HepG2 (cell line): ENCODE measurements around the gene CDKN1A. TPM values are rescaled to one million over a fixed set of nuclear protein-coding genes. Genes with fewer than 3 reads are reported as not detected.
A peak's percentile ranks its signal among the peaks of the same experiment; 100 is the strongest.

Experiments used
- BRD4 ChIP-seq: sonication (generic); formaldehyde crosslinking; IDR thresholded peaks from 2 replicates; pipeline ENCODE4 v1.4.0; 2020; ENCODE audit warnings: missing genetic modification reagents
- DRAP1 ChIP-seq: IDR thresholded peaks from 2 replicates; pipeline ENCODE4 v1.6.1; 2016; ENCODE audit warnings: missing genetic modification reagents, missing compliant biosample characterization
- MAF1 ChIP-seq: sonication (generic); formaldehyde crosslinking; IDR thresholded peaks from 2 replicates; pipeline ENCODE4 v1.5.0; 2020; ENCODE audit warnings: missing genetic modification reagents, borderline replicate concordance
- MIXL1 ChIP-seq: IDR thresholded peaks from 2 replicates; pipeline ENCODE4 v1.6.1; 2016
- PHB2 ChIP-seq: fragments of 450-650 bp; IDR thresholded peaks from 2 replicates; pipeline ENCODE4 v1.6.1; 2018; ENCODE audit not compliant: partially characterized antibody
- TARDBP ChIP-seq: sonication (generic); formaldehyde crosslinking; IDR thresholded peaks from 2 replicates; pipeline ENCODE4 v1.8.0; 2022; ENCODE audit warnings: mild to moderate bottlenecking, missing genetic modification reagents
- TEF ChIP-seq: sonication (generic); formaldehyde crosslinking; IDR thresholded peaks from 2 replicates; pipeline ENCODE4 v1.5.0; 2020; ENCODE audit warnings: missing genetic modification reagents
- ZBTB10 ChIP-seq: sonication (generic); formaldehyde crosslinking; IDR thresholded peaks from 2 replicates; pipeline ENCODE4 v1.4.0; 2020; ENCODE audit warnings: missing genetic modification reagents, borderline replicate concordance
- ZBTB46 ChIP-seq: sonication (generic); formaldehyde crosslinking; IDR thresholded peaks from 2 replicates; pipeline ENCODE4 v1.4.0; 2020; ENCODE audit warnings: mild to moderate bottlenecking, missing genetic modification reagents, borderline replicate concordance
- ZNF367 ChIP-seq: sonication (generic); formaldehyde crosslinking; IDR thresholded peaks from 2 replicates; pipeline ENCODE4 v1.4.0; 2020; ENCODE audit warnings: missing genetic modification reagents, borderline replicate concordance
- ZNF572 ChIP-seq: sonication (generic); formaldehyde crosslinking; IDR thresholded peaks from 2 replicates; pipeline ENCODE4 v1.5.1; 2020; ENCODE audit warnings: mild to moderate bottlenecking, missing genetic modification reagents
- ZNF749 ChIP-seq: sonication (generic); formaldehyde crosslinking; IDR thresholded peaks from 2 replicates; pipeline ENCODE4 v1.8.0; 2022; ENCODE audit warnings: mild to moderate bottlenecking, missing genetic modification reagents, moderate library complexity, borderline replicate concordance
- polyA plus RNA-seq, 8 experiments: library from polyadenylated mRNA; depleted of rRNA in 3 of 8; stranded (reverse) in 7 of 8; unstranded in 1 of 8; fragments of >200 nt; fragmentation: Illumina TruSeq in 4 of 8; extraction: Trizol in 4 of 8; gene quantifications; 2 replicates each; pipeline versions ENCODE4 v1.2.1 to v1.2.3, GENCODE V29; 2011 to 2016; ENCODE audit warnings: low read depth in 4 of 8, missing spikeins in 1 of 8, mixed read lengths in 1 of 8; ENCODE audit not compliant: insufficient read depth in 1 of 8
- total RNA-seq, 5 experiments: library from RNA; depleted of rRNA; stranded (reverse); fragments of >200 nt; fragmentation: Illumina TruSeq; extraction: Trizol; gene quantifications; 2 replicates each; pipeline ENCODE4 v1.2.3, GENCODE V29; 2016; ENCODE audit warnings: low read depth in 1 of 5
- TF ChIP-seq, protein P1 (sequence below): sonication (generic); formaldehyde crosslinking; IDR thresholded peaks from 2 replicates; pipeline ENCODE4 v1.8.0; 2022; ENCODE audit warnings: missing genetic modification reagents, mild to moderate bottlenecking, moderate library complexity, borderline replicate concordance
- TF ChIP-seq, protein P2 (sequence below): sonication (generic); formaldehyde crosslinking; IDR thresholded peaks from 2 replicates; pipeline ENCODE4 v1.8.0; 2022; ENCODE audit warnings: mild to moderate bottlenecking, missing genetic modification reagents
- TF ChIP-seq, protein P3 (sequence below): sonication (generic); formaldehyde crosslinking; IDR thresholded peaks from 2 replicates; pipeline ENCODE4; 2020; ENCODE audit warnings: missing genetic modification reagents, mild to moderate bottlenecking, borderline replicate concordance

CDKN1A gene
- total and polyA plus RNA-seq, 2 of the 13 experiments (the other 11 are each of a cell fraction or from before 2014, with no cell fraction given): 60.7 to 92.1 TPM

DNA sequence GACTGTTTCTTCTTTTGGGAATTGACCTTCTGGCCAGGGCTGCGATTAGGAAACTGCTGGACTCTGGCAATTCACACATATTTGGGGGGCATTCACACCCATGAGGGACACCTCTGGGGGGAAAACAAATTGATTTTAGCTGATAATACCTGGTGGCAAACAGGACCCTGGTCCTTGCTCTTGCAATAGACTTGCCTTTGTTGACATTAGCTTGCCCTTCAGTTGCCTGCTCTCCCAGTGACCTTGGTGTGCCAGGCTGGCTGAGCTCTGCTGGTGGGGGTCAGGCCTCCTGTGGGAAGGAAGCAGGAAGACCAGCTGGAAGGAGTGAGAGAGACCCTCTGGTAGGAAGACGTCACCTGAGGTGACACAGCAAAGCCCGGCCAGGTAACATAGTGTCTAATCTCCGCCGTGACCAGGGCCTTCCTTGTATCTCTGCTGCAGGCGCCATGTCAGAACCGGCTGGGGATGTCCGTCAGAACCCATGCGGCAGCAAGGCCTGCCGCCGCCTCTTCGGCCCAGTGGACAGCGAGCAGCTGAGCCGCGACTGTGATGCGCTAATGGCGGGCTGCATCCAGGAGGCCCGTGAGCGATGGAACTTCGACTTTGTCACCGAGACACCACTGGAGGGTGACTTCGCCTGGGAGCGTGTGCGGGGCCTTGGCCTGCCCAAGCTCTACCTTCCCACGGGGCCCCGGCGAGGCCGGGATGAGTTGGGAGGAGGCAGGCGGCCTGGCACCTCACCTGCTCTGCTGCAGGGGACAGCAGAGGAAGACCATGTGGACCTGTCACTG is 5.3 kb downstream of the CDKN1A start (continued):
- TF ChIP-seq, protein P1, sequence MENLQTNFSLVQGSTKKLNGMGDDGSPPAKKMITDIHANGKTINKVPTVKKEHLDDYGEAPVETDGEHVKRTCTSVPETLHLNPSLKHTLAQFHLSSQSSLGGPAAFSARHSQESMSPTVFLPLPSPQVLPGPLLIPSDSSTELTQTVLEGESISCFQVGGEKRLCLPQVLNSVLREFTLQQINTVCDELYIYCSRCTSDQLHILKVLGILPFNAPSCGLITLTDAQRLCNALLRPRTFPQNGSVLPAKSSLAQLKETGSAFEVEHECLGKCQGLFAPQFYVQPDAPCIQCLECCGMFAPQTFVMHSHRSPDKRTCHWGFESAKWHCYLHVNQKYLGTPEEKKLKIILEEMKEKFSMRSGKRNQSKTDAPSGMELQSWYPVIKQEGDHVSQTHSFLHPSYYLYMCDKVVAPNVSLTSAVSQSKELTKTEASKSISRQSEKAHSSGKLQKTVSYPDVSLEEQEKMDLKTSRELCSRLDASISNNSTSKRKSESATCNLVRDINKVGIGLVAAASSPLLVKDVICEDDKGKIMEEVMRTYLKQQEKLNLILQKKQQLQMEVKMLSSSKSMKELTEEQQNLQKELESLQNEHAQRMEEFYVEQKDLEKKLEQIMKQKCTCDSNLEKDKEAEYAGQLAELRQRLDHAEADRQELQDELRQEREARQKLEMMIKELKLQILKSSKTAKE: peak; percentile 82
- TF ChIP-seq, protein P2, sequence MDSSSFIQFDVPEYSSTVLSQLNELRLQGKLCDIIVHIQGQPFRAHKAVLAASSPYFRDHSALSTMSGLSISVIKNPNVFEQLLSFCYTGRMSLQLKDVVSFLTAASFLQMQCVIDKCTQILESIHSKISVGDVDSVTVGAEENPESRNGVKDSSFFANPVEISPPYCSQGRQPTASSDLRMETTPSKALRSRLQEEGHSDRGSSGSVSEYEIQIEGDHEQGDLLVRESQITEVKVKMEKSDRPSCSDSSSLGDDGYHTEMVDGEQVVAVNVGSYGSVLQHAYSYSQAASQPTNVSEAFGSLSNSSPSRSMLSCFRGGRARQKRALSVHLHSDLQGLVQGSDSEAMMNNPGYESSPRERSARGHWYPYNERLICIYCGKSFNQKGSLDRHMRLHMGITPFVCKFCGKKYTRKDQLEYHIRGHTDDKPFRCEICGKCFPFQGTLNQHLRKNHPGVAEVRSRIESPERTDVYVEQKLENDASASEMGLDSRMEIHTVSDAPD (CRISPR knock-in tag): peak; percentile 99
- TF ChIP-seq ZNF749 (CRISPR knock-in tag) (peak; percentile 90; the same call in 1 of the 2 replicates), PHB2 (no peak), ZBTB10 (CRISPR knock-in tag) (0 out of 2 replicates have a peak, but pooled peaks have one; percentile 41), MAF1 (0 out of 2 replicates have a peak, but pooled peaks have one; percentile 43), TARDBP (CRISPR knock-in tag) (peak; percentile 96), TEF (no peak), MIXL1 (CRISPR knock-in tag) (peak; percentile 77), ZBTB46 (CRISPR knock-in tag) (no peak; the same call in 1 of the 2 replicates), BRD4 (CRISPR knock-in tag) (no peak), ZNF572 (CRISPR knock-in tag) (peak; percentile 95; the same call in 1 of the 2 replicates), ZNF367 (CRISPR knock-in tag) (no peak), DRAP1 (no peak)
- TF ChIP-seq, protein P3, sequence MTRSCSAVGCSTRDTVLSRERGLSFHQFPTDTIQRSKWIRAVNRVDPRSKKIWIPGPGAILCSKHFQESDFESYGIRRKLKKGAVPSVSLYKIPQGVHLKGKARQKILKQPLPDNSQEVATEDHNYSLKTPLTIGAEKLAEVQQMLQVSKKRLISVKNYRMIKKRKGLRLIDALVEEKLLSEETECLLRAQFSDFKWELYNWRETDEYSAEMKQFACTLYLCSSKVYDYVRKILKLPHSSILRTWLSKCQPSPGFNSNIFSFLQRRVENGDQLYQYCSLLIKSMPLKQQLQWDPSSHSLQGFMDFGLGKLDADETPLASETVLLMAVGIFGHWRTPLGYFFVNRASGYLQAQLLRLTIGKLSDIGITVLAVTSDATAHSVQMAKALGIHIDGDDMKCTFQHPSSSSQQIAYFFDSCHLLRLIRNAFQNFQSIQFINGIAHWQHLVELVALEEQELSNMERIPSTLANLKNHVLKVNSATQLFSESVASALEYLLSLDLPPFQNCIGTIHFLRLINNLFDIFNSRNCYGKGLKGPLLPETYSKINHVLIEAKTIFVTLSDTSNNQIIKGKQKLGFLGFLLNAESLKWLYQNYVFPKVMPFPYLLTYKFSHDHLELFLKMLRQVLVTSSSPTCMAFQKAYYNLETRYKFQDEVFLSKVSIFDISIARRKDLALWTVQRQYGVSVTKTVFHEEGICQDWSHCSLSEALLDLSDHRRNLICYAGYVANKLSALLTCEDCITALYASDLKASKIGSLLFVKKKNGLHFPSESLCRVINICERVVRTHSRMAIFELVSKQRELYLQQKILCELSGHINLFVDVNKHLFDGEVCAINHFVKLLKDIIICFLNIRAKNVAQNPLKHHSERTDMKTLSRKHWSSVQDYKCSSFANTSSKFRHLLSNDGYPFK (CRISPR knock-in tag): no peak
